A549 (cell line): Measurements from ENCODE around the gene ARHGEF26.

ENCODE experiments used
- CHD4 ChIP-seq: fragments of 200-600 bp; sonication (generic); IDR thresholded peaks from 2 replicates; pipeline ENCODE4 v1.6.1; 2016; ENCODE audit warnings: antibody characterized with exemption, mild to moderate bottlenecking, borderline replicate concordance
- EP300 ChIP-seq, 2 experiments: fragments of >200 bp; sonication (Bioruptor Twin); formaldehyde crosslinking; IDR thresholded peaks; 2 replicates in 1 of 2; 3 replicates in 1 of 2; pipeline ENCODE4 v1.6.1; 2016 to 2017
- MYC ChIP-seq: IDR thresholded peaks from 2 replicates; pipeline ENCODE4 v1.6.1; 2012; ENCODE audit warnings: mild to moderate bottlenecking, inconsistent platforms, low read length, improper control_type of control experiment, borderline replicate concordance
- POLR2A ChIP-seq: IDR thresholded peaks from 2 replicates; pipeline ENCODE4 v1.6.1; 2012; ENCODE audit warnings: mild to moderate bottlenecking, low read length
- SMC3 ChIP-seq: fragments of >200 bp; sonication (Bioruptor Twin); formaldehyde crosslinking; IDR thresholded peaks from 3 replicates; pipeline ENCODE4 v1.6.1; 2018; ENCODE audit warnings: inconsistent platforms
- SREBF2 ChIP-seq: fragments of 450-650 bp; IDR thresholded peaks from 2 replicates; pipeline ENCODE4 v1.6.1; 2014; ENCODE audit warnings: mild to moderate bottlenecking, moderate library complexity
- TF ChIP-seq, protein P1 (sequence below): fragments of >200 bp; sonication (Bioruptor Twin); formaldehyde crosslinking; IDR thresholded peaks from 3 replicates; pipeline ENCODE4 v1.5.1; 2016

DNA sequence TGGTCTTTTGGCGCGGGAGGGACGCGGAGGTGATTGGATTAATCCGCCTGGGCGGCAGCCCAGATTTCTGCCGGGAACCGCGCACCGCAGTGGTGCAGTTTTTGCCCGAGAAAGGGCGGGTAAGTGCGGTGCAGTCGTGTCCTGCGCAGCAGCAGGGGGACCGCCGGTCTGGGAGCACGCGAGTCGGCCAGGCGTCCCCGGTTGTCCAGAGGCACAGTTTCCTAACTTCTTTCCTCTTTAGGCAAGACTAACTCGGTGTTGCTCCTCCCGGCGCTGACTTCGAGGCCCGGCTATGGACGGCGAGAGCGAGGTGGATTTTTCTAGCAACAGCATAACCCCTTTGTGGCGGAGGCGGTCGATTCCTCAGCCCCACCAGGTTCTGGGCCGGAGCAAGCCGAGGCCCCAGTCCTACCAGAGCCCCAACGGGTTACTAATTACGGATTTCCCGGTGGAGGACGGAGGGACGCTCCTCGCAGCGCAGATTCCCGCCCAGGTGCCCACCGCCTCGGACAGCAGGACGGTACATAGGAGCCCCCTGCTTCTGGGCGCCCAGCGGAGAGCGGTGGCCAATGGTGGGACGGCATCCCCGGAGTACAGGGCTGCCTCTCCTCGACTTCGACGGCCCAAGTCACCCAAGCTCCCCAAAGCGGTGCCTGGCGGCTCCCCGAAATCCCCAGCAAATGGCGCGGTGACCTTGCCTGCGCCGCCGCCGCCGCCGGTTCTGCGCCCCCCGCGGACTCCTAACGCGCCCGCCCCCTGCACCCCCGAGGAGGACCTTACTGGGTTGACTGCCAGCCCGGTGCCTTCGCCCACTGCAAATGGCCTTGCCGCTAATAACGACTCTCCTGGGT is 736 bp downstream of the ARHGEF26 start:
- TF ChIP-seq, protein P1, sequence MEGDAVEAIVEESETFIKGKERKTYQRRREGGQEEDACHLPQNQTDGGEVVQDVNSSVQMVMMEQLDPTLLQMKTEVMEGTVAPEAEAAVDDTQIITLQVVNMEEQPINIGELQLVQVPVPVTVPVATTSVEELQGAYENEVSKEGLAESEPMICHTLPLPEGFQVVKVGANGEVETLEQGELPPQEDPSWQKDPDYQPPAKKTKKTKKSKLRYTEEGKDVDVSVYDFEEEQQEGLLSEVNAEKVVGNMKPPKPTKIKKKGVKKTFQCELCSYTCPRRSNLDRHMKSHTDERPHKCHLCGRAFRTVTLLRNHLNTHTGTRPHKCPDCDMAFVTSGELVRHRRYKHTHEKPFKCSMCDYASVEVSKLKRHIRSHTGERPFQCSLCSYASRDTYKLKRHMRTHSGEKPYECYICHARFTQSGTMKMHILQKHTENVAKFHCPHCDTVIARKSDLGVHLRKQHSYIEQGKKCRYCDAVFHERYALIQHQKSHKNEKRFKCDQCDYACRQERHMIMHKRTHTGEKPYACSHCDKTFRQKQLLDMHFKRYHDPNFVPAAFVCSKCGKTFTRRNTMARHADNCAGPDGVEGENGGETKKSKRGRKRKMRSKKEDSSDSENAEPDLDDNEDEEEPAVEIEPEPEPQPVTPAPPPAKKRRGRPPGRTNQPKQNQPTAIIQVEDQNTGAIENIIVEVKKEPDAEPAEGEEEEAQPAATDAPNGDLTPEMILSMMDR: no peak
- no peak for TF ChIP-seq POLR2A
- no peak for TF ChIP-seq EP300 (IDR thresholded peaks at IDR 0.05)
- no peak for TF ChIP-seq MYC
- TF ChIP-seq CHD4: no peak
- TF ChIP-seq SMC3: no peak
- no peak for TF ChIP-seq SREBF2
